ENCODE data around the gene MACROD2. TPM values are rescaled to one million over a fixed set of nuclear protein-coding genes. Genes with fewer than 3 reads are reported as not detected.
A peak's percentile ranks its signal among the peaks of the same experiment; 100 is the strongest.
"Not testable (repeated sequence)": the region's sequence is repeated elsewhere in the genome, so short reads cannot be mapped to it uniquely, and the experiment has no call there.

The MACROD2 gene
- polyA plus RNA-seq, 6 donors from 2014 or later: 27.2 to 49.3 (median 36.4) TPM

- DNase-seq (no peak), ATAC-seq (ENCODE audit: low read depth in 2 of 2) (no peak)
- Mint-ChIP-seq H3K36me3 (peaks cover 0 to 4% of the 10 kb centered on the region in 2 donors), H3K27me3 (peaks cover 7 to 15% (median 9%) of the 10 kb centered on the region in 3 donors), H3K4me3 (no peak overlapping the region), H3K27ac (no peak overlapping the region), H3K4me1 (no peaks in the 10 kb centered on the region), H3K9me3 (peaks cover 0 to 4% (median 0%) of the 10 kb centered on the region in 7 donors)
Observed at GRCh38 chr20:15528391-15529111, 1533.2 kb downstream of the MACROD2 start.

- Mint-ChIP-seq H3K27ac (no peak overlapping the region), H3K4me1 (no peaks in the 10 kb centered on the region), H3K9me3 (peaks cover 0 to 6% (median 0%) of the 10 kb centered on the region in 7 donors), H3K36me3 (no peaks in the 10 kb centered on the region), H3K27me3 (peaks cover 7 to 24% (median 24%) of the 10 kb centered on the region in 3 donors), H3K4me3 (no peak overlapping the region)
- no peak for ATAC-seq (ENCODE audit: low read depth in 2 of 2)
- no peak for DNase-seq
Observed at GRCh38 chr20:15535863-15536262, 1540.5 kb downstream of the MACROD2 start.

GRCh38 chr20:15537200-15537599 is 1541.9 kb downstream of the MACROD2 start:
- not testable (repeated sequence) for H3K36me3 Mint-ChIP-seq; H3K4me3 Mint-ChIP-seq; DNase-seq; ATAC-seq (ENCODE audit: low read depth in 2 of 2); H3K9me3 Mint-ChIP-seq; H3K27ac Mint-ChIP-seq; H3K4me1 Mint-ChIP-seq
- H3K27me3 Mint-ChIP-seq: peaks cover 7 to 24% (median 24%) of the 10 kb centered on the region in 3 donors

GRCh38 chr20:15542655-15543054 is 1547.3 kb downstream of the MACROD2 start:
- no peak for DNase-seq
- peaks cover 0 to 5% of the 10 kb centered on the region in 2 donors for H3K36me3 Mint-ChIP-seq
- no peak overlapping the region for H3K4me3 Mint-ChIP-seq
- H3K27ac Mint-ChIP-seq: no peak overlapping the region
- peaks cover 0 to 22% (median 15%) of the 10 kb centered on the region in 3 donors for H3K27me3 Mint-ChIP-seq
- H3K9me3 Mint-ChIP-seq: peaks cover 0 to 13% (median 7%) of the 10 kb centered on the region in 7 donors
- no peak for ATAC-seq (ENCODE audit: low read depth in 2 of 2)
- H3K4me1 Mint-ChIP-seq: no peaks in the 10 kb centered on the region

- peaks cover 0 to 5% of the 10 kb centered on the region in 2 donors for H3K36me3 Mint-ChIP-seq
- no peaks in the 10 kb centered on the region for H3K4me1 Mint-ChIP-seq
- no peak for DNase-seq
- H3K4me3 Mint-ChIP-seq: no peak overlapping the region
- peaks cover 3 to 12% (median 7%) of the 10 kb centered on the region in 7 donors for H3K9me3 Mint-ChIP-seq
- H3K27me3 Mint-ChIP-seq: peaks cover 0 to 6% (median 6%) of the 10 kb centered on the region in 3 donors
- H3K27ac Mint-ChIP-seq: no peak overlapping the region
- ATAC-seq (ENCODE audit: low read depth in 2 of 2): no peak
Observed at GRCh38 chr20:15544742-15545141, 1549.4 kb downstream of the MACROD2 start.

GRCh38 chr20:15546525-15547023 is 1551.3 kb downstream of the MACROD2 start:
- DNase-seq (no peak), ATAC-seq (ENCODE audit: low read depth in 2 of 2) (no peak)
- no peaks in the 10 kb centered on the region for H3K27me3 Mint-ChIP-seq
- H3K4me1 Mint-ChIP-seq: no peaks in the 10 kb centered on the region
- no peak overlapping the region for H3K27ac Mint-ChIP-seq
- H3K9me3 Mint-ChIP-seq: peaks cover 3 to 16% (median 8%) of the 10 kb centered on the region in 7 donors
- no peak overlapping the region for H3K4me3 Mint-ChIP-seq
- peaks cover 0 to 5% of the 10 kb centered on the region in 2 donors for H3K36me3 Mint-ChIP-seq

GRCh38 chr20:15547119-15547518 is 1551.8 kb downstream of the MACROD2 start:
- Mint-ChIP-seq H3K4me3 (no peak overlapping the region), H3K9me3 (peaks cover 4 to 19% (median 12%) of the 10 kb centered on the region in 7 donors), H3K27ac (no peak overlapping the region), H3K4me1 (no peaks in the 10 kb centered on the region), H3K27me3 (no peaks in the 10 kb centered on the region), H3K36me3 (peaks cover 0 to 7% of the 10 kb centered on the region in 2 donors)
- ATAC-seq (ENCODE audit: low read depth in 2 of 2): no peak
- DNase-seq: no peak

GRCh38 chr20:15550116-15550870 is 1555.0 kb downstream of the MACROD2 start:
- Mint-ChIP-seq H3K9me3 (peaks cover 7 to 40% (median 31%) of the 10 kb centered on the region in 7 donors), H3K36me3 (peaks cover 17 to 18% of the 10 kb centered on the region in 2 donors), H3K4me1 (no peaks in the 10 kb centered on the region), H3K4me3 (no peak overlapping the region), H3K27me3 (peaks cover 0 to 13% (median 7%) of the 10 kb centered on the region in 3 donors), H3K27ac (no peak overlapping the region)
- ATAC-seq (ENCODE audit: low read depth in 2 of 2): no peak
- DNase-seq: no peak

- H3K36me3 Mint-ChIP-seq: peaks cover 17 to 18% of the 10 kb centered on the region in 2 donors
- peaks cover 8 to 24% (median 20%) of the 10 kb centered on the region in 3 donors for H3K27me3 Mint-ChIP-seq
- DNase-seq: no peak
- ATAC-seq (ENCODE audit: low read depth in 2 of 2): no peak
- H3K27ac Mint-ChIP-seq: no peak overlapping the region
- H3K4me1 Mint-ChIP-seq: no peaks in the 10 kb centered on the region
- no peak overlapping the region for H3K4me3 Mint-ChIP-seq
- H3K9me3 Mint-ChIP-seq: peaks cover 6 to 40% (median 29%) of the 10 kb centered on the region in 7 donors
Observed at GRCh38 chr20:15555913-15556312, 1560.6 kb downstream of the MACROD2 start.

- peaks cover 6 to 40% (median 26%) of the 10 kb centered on the region in 7 donors for H3K9me3 Mint-ChIP-seq
- H3K4me3 Mint-ChIP-seq: no peak overlapping the region
- ATAC-seq (ENCODE audit: low read depth in 2 of 2) (no peak), DNase-seq (no peak)
- H3K27ac Mint-ChIP-seq: no peak overlapping the region
- no peaks in the 10 kb centered on the region for H3K4me1 Mint-ChIP-seq
- peaks cover 8 to 24% (median 20%) of the 10 kb centered on the region in 3 donors for H3K27me3 Mint-ChIP-seq
- H3K36me3 Mint-ChIP-seq: peaks cover 17% of the 10 kb centered on the region in 2 donors
Observed at GRCh38 chr20:15556869-15557268, 1561.6 kb downstream of the MACROD2 start.

- Mint-ChIP-seq H3K36me3 (no peaks in the 10 kb centered on the region), H3K4me3 (no peak overlapping the region), H3K4me1 (peaks cover 0 to 9% (median 0%) of the 10 kb centered on the region in 3 donors), H3K27ac (no peak overlapping the region), H3K9me3 (peaks cover 0 to 7% (median 0%) of the 10 kb centered on the region in 7 donors), H3K27me3 (peaks cover 11 to 18% (median 16%) of the 10 kb centered on the region in 3 donors)
- DNase-seq: no peak
- ATAC-seq (ENCODE audit: low read depth in 2 of 2): no peak
Observed at GRCh38 chr20:15561070-15561569, 1565.8 kb downstream of the MACROD2 start.

- Mint-ChIP-seq H3K4me3 (no peak overlapping the region), H3K4me1 (peaks cover 0 to 9% (median 0%) of the 10 kb centered on the region in 3 donors), H3K27me3 (peaks cover 11 to 22% (median 19%) of the 10 kb centered on the region in 3 donors), H3K9me3 (peaks cover 0 to 7% (median 0%) of the 10 kb centered on the region in 7 donors), H3K36me3 (no peaks in the 10 kb centered on the region), H3K27ac (no peak overlapping the region)
- ATAC-seq (ENCODE audit: low read depth in 2 of 2): no peak
- no peak for DNase-seq
Observed at GRCh38 chr20:15561707-15562404, 1566.5 kb downstream of the MACROD2 start.

- H3K4me1 Mint-ChIP-seq: peaks cover 0 to 9% (median 0%) of the 10 kb centered on the region in 3 donors
- ATAC-seq (ENCODE audit: low read depth in 2 of 2): no peak
- H3K27me3 Mint-ChIP-seq: peaks cover 5 to 24% (median 19%) of the 10 kb centered on the region in 3 donors
- DNase-seq: no peak
- no peaks in the 10 kb centered on the region for H3K36me3 Mint-ChIP-seq
- peaks cover 0 to 7% (median 0%) of the 10 kb centered on the region in 7 donors for H3K9me3 Mint-ChIP-seq
- no peak overlapping the region for H3K4me3 Mint-ChIP-seq
- peak overlapping the region in 1 of 6 donors; percentile 18 for H3K27ac Mint-ChIP-seq
Observed at GRCh38 chr20:15563836-15564235, 1568.5 kb downstream of the MACROD2 start.
